Omental fat pad (tissue), 4 donors: ENCODE results near the gene MEGF11. TPM values are rescaled to one million over a fixed set of nuclear protein-coding genes. Genes with fewer than 3 reads are reported as not detected.

Source experiments
- ATAC-seq: fragments of 150-250 bp; one replicate; pipeline ENCODE4 v1.9.1; 2016; ENCODE audit warnings: mild to moderate bottlenecking, moderate library complexity; ENCODE audit not compliant: low FRiP score
- DNase-seq: peaks from one replicate; pipeline ENCODE4 v3.0.0-alpha.2; 2019; ENCODE audit warnings: low spot score
- total RNA-seq, 4 donors: library from RNA; depleted of rRNA; stranded (reverse); fragments of >200 nt; gene quantifications; one replicate each; pipeline ENCODE4 v1.1.0, GENCODE V29; 2016
- TF ChIP-seq, protein P1 (sequence below), 3 donors: fragments of 450-650 bp; IDR thresholded peaks; one replicate each; pipeline ENCODE4 v1.5.1; 2016 to 2017; ENCODE audit warnings: antibody characterized with exemption in 3 of 3, mild to moderate bottlenecking in 3 of 3, moderate library complexity in 2 of 3

Gene MEGF11
- total RNA-seq, 4 donors from 2014 or later, result 0.47 TPM; not detected in 3

DNA sequence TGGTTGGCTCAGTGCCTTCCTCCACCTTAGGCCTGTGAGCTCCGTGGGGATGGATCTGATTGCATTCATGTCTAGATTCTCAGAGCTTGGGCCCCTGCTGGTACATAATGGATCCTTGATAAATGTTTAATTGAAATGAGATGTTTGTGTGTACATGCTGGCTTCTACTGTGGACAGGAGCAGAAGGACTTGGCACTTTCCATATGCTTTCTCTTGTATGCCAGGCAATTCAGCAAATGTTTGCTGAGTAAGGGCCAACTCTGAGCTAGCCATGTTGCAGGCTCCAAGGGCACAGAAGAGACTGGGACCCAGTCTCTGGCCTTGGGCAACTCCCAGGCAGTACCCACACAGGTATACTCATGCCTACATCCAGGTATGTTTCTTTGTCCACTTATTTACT, 317.3 kb downstream of the MEGF11 start:
- ATAC-seq (no peak), DNase-seq (no peak)
- TF ChIP-seq, protein P1, sequence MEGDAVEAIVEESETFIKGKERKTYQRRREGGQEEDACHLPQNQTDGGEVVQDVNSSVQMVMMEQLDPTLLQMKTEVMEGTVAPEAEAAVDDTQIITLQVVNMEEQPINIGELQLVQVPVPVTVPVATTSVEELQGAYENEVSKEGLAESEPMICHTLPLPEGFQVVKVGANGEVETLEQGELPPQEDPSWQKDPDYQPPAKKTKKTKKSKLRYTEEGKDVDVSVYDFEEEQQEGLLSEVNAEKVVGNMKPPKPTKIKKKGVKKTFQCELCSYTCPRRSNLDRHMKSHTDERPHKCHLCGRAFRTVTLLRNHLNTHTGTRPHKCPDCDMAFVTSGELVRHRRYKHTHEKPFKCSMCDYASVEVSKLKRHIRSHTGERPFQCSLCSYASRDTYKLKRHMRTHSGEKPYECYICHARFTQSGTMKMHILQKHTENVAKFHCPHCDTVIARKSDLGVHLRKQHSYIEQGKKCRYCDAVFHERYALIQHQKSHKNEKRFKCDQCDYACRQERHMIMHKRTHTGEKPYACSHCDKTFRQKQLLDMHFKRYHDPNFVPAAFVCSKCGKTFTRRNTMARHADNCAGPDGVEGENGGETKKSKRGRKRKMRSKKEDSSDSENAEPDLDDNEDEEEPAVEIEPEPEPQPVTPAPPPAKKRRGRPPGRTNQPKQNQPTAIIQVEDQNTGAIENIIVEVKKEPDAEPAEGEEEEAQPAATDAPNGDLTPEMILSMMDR (IDR thresholded peaks at IDR 0.05), result no peak

DNA sequence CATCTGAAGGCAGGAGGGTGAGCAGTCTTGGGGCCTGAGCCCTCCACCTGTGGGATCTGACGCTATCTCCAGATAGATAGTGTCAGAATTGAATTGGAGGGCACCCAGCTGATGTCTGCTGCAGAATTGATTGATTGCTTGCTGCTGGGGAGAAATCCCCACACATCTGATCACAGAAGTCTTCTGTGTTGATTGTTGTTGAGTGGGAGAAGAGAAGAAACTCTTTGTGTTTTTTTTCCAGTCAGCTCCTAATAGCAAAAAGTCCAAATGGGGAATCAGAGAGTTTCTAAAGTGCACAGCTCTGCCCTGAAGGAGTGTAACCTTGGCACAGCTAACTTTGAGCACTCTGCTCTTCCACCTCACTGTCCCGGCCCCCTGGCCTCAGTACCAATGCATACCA, 318.2 kb downstream of the MEGF11 start:
- ATAC-seq (no peak), DNase-seq (no peak)
- TF ChIP-seq, protein P1 (IDR thresholded peaks at IDR 0.05), result no peak

DNA sequence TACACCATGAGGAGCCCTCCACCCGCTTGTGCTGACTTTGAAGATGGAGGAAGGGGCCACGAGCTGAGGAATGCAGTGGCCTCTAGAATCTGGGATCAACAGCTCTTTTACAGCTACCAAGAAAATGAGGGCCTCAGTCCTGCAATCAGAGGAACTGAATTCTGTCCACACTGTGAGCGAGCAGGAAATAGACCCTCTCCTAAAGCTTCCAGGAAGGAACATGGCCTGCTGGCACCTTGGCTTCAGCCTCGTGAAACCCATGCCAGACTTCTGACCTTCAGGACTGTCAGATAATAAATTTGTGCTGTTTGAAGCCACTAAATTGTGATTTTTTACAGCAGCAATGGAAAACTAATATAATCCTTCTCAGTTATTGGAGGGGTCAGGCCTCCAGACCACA, 322.3 kb downstream of the MEGF11 start:
- no peak for ATAC-seq
- no peak for DNase-seq
- TF ChIP-seq, protein P1 (IDR thresholded peaks at IDR 0.05), result no peak

DNA sequence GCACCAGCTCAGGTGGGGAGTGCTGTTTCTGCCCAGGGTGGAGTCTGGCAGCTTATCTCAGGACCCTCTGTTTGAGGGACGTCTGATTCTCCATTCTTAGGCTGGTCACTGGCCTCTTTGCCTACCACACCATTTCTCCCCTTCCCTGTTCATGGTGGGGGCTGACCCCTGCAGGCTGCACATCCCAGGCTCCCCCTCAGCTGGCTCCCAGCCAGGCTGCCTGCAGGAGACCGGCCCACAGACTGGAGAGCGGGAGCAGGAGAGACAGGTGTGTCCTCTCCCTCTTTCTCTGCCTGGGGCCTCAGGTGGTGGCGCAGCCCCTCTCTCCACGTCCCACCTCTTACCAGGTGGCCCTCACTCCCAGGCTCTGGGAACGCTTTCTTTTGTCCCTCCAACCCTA, 323.4 kb downstream of the MEGF11 start:
- no peak for ATAC-seq
- TF ChIP-seq, protein P1 (IDR thresholded peaks at IDR 0.05), result no peak
- no peak for DNase-seq

DNA sequence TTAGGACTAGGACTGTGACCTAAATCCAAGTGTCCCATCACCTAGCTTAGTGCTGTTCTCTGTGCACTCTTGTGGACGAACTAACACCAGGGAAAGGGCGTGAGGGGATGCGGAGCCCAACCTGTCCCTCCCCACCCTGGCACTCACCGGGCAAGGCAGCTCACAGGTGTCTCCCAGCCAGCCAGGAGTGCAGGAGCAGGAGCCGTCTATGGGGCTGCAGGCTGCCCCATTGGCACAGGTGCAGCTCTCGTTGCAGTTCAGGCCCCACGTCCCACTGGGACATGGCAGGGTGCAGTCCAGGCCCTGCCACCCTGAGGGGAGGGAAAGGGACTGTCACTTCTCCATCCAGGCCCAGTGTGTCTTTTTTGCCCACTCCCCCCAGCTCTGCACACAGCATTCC, 324.0 kb downstream of the MEGF11 start:
- ATAC-seq (no peak), DNase-seq (no peak)
- TF ChIP-seq, protein P1 (IDR thresholded peaks at IDR 0.05), result no peak

DNA sequence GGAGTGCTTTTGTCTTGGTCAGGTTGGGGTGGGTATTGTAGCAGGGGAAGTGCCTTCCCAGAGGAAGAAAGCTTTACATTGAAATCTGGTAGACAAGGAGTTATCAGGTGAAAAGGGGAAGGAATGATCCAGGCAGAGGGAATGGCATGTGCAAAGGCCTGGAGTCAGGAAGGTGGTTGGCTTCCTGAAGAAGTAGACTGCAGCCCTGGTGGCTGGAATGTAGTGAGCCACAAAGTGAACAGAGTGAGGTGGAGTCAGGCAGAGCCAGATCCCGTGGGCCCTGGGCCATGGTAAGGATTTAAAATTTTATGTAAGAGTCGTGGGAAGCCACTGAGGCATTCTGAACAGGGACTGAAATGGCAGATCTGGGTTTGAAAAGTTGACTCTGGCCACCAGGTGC, 326.0 kb downstream of the MEGF11 start:
- DNase-seq (no peak), ATAC-seq (no peak)
- TF ChIP-seq, protein P1 (IDR thresholded peaks at IDR 0.05), result no peak

DNA sequence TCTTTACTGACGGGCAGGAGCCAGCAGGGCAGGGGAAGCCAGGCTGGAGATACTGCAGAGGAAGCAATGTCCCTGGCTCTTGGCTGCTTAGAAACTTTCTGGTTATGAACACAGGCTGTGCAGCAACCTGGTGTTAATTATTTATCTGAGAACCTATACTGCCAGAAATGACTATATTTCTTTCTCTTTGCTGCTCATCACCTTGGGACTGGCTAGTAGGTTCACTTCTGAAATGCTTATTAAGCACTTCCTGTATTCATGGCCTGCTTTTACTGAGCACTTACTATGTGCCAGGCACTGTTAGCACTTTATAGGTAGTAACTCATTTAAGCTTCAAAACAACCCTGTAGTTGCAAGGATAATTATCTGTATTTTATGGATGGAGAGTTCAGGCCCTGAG, 326.7 kb downstream of the MEGF11 start:
- TF ChIP-seq, protein P1 (IDR thresholded peaks at IDR 0.05), result no peak
- DNase-seq, result no peak
- ATAC-seq, result no peak
